Measurements from ENCODE around the gene DIS3L2.

The DIS3L2 gene

DNA sequence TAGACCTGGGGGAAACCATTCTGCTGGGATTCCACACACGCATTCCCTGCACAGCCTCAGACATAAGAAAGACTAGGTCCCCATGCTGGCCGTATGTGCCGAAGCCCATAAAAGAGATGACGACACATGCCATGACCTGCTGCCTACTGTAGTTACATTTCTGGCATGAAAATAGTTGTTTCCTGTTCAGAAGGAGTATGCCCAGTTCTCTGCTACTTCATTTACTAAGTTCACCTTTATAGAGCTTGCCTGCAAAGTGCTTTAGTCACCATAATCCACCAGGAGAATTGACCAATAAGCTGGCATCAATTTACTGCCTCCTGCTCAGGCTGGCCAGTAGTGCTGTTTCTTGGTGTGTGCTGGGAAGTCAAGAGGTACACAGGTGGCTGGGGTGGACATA, 266.8 kb downstream of the DIS3L2 start:
- no peaks in the 10 kb centered on the region for H3K36me3 ChIP-seq (ENCODE audit: control insufficient read depth, insufficient read depth, low read length)
- H3K9me3 ChIP-seq (ENCODE audit: control insufficient read depth, low read length), result no peaks in the 10 kb centered on the region
- no peak overlapping the region for H2AFZ ChIP-seq
- TF ChIP-seq, protein P1, sequence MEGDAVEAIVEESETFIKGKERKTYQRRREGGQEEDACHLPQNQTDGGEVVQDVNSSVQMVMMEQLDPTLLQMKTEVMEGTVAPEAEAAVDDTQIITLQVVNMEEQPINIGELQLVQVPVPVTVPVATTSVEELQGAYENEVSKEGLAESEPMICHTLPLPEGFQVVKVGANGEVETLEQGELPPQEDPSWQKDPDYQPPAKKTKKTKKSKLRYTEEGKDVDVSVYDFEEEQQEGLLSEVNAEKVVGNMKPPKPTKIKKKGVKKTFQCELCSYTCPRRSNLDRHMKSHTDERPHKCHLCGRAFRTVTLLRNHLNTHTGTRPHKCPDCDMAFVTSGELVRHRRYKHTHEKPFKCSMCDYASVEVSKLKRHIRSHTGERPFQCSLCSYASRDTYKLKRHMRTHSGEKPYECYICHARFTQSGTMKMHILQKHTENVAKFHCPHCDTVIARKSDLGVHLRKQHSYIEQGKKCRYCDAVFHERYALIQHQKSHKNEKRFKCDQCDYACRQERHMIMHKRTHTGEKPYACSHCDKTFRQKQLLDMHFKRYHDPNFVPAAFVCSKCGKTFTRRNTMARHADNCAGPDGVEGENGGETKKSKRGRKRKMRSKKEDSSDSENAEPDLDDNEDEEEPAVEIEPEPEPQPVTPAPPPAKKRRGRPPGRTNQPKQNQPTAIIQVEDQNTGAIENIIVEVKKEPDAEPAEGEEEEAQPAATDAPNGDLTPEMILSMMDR (IDR thresholded peaks at IDR 0.05), result no peak
- peaks cover 2% of the 10 kb centered on the region for H3K79me2 ChIP-seq
- H3K4me1 ChIP-seq, result no peaks in the 10 kb centered on the region
- no peak overlapping the region for H3K4me2 ChIP-seq (ENCODE audit: low read length)
- H3K27me3 ChIP-seq (ENCODE audit: control insufficient read depth, insufficient read depth, low read length), result no peaks in the 10 kb centered on the region
- H3K4me3 ChIP-seq (ENCODE audit: low read depth, low read length), result no peak overlapping the region
- no peak overlapping the region for H3K9ac ChIP-seq
- H3K27ac ChIP-seq, result no peak overlapping the region

DNA sequence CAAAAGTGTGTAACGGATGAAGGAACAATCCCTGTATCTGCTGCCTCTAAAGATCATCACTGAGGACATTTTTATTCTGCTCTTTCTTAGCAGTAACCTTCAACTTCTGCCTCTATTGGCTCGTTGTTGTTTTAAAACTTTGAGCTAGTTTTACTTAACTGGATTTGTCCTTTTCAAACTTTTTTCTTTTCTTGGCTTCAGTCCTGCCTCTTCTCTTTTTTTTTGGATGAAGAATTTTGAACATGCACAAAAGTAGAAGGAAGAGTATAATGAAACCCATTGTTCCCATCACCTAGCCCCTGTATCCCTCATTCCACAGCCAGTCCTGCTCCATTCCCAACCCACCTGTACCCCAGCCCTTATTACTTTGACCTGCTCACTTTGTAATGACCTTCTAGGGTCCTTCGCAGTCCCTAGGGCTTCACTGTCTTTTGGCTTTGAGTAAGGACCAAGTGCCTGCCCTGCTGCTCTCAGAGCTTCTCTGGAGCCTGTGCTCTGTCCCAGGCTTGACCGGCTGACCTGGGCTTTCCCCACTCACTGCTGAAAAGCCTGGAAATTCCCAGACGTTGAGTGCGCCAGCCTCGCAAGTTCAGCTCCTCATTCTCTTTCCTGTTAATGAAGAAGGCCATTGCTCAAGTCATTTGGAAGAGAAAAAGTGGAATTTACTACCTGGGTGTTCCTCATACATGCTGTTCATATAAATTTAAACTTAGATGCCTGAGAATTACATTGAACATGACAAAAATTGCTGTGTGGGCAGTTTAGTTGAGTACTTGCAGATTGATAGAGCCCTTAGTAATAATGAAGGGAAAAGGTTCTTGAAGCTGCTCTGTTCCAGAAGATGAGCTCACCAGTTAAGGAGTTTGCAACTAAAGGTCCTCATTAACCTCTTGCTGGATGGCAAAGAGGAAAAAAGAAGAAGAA, 267.7 kb downstream of the DIS3L2 start:
- TF ChIP-seq, protein P1 (IDR thresholded peaks at IDR 0.05), result no peak
- no peak overlapping the region for H3K4me2 ChIP-seq (ENCODE audit: low read length)

DNA sequence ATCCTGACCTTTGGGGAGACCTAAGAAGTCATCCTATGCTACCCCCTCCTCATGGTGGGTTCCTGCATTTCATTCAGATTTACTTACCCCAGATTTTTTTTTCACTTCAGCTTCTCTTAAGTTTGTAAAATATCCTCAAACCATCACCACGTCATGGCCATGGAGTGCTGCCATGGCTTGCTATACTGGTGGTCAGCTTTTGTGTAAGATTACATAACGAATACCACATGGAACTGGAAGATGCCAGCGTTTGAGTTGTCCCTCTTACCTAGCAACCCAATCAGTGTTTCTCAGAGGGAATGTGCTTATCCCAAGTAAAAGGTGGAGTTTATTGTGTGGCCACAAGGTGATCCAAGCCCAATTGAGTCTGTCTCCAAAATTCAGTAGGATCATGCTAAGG, 268.4 kb downstream of the DIS3L2 start:
- Histone ChIP-seq H3K36me3 (ENCODE audit: control insufficient read depth, insufficient read depth, low read length) (no peaks in the 10 kb centered on the region), H3K4me1 (no peaks in the 10 kb centered on the region), H3K4me3 (ENCODE audit: low read depth, low read length) (no peak overlapping the region), H3K79me2 (peaks cover 2% of the 10 kb centered on the region), H3K4me2 (ENCODE audit: low read length) (no peak overlapping the region), H3K9me3 (ENCODE audit: control insufficient read depth, low read length) (no peaks in the 10 kb centered on the region), H3K9ac (no peak overlapping the region), H3K27ac (no peak overlapping the region), H2AFZ (no peak overlapping the region), H3K27me3 (ENCODE audit: control insufficient read depth, insufficient read depth, low read length) (no peaks in the 10 kb centered on the region)
- TF ChIP-seq, protein P1 (IDR thresholded peaks at IDR 0.05), result no peak

More for the DNA sequence above, 267.7 kb downstream of the DIS3L2 start:
- Histone ChIP-seq H3K9me3 (ENCODE audit: control insufficient read depth, low read length) (no peaks in the 10 kb centered on the region), H3K9ac (no peak overlapping the region), H3K4me3 (ENCODE audit: low read depth, low read length) (no peak overlapping the region), H3K79me2 (peaks cover 2% of the 10 kb centered on the region), H3K27me3 (ENCODE audit: control insufficient read depth, insufficient read depth, low read length) (no peaks in the 10 kb centered on the region), H3K4me1 (no peaks in the 10 kb centered on the region), H2AFZ (no peak overlapping the region), H3K36me3 (ENCODE audit: control insufficient read depth, insufficient read depth, low read length) (no peaks in the 10 kb centered on the region), H3K27ac (no peak overlapping the region)

DNA sequence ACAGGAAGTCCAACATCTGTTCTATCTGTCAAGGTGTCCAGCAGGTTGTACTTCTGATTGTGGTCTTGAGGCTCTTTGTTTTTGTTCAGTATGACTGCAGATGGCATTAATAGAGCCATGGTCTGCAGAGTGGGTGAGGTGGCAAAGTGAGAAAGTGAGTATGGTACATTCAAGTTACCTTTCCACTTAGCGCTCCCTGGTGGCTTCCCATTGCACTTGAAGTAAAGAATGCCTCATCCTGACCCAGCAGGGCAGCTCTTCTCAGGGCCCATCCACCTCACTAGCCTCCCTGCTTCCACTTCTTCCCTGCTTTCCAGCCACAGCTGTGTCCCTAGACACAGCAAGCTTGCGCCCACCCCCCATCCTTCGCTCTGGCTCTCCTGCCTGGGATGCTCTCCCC, 269.0 kb downstream of the DIS3L2 start:
- TF ChIP-seq, protein P1 (IDR thresholded peaks at IDR 0.05), result peak; percentile 14
- Histone ChIP-seq H3K27ac (no peak overlapping the region), H3K9ac (no peak overlapping the region), H3K27me3 (ENCODE audit: control insufficient read depth, insufficient read depth, low read length) (no peaks in the 10 kb centered on the region), H2AFZ (no peak overlapping the region), H3K4me3 (ENCODE audit: low read depth, low read length) (no peak overlapping the region), H3K4me2 (ENCODE audit: low read length) (no peak overlapping the region), H3K79me2 (peaks cover 2% of the 10 kb centered on the region), H3K36me3 (ENCODE audit: control insufficient read depth, insufficient read depth, low read length) (no peaks in the 10 kb centered on the region), H3K4me1 (no peaks in the 10 kb centered on the region), H3K9me3 (ENCODE audit: control insufficient read depth, low read length) (no peaks in the 10 kb centered on the region)

DNA sequence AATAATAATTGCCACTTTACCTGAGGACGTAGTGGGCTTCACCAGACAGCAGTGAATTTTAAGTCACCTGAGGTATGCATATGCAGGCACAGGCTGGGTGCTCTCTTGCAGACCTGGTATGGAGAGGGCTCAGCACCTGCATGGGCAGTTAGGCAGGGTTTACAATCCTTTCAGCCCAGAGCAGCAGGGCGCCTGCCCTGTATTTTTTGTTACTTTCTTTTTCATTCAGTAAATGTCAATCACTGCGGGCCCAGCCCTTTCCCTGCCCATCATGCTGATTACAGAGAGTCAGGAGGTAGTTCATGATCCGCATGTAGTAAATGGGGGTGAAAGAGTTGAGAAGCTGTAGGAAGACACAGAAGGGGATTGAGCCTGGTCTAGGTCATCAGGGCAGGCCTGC, 270.0 kb downstream of the DIS3L2 start:
- Histone ChIP-seq H3K79me2 (peaks cover 2% of the 10 kb centered on the region), H3K9ac (no peak overlapping the region), H3K27ac (no peak overlapping the region), H3K4me2 (ENCODE audit: low read length) (no peak overlapping the region), H3K9me3 (ENCODE audit: control insufficient read depth, low read length) (no peaks in the 10 kb centered on the region), H3K4me1 (no peaks in the 10 kb centered on the region), H3K27me3 (ENCODE audit: control insufficient read depth, insufficient read depth, low read length) (no peaks in the 10 kb centered on the region), H3K4me3 (ENCODE audit: low read depth, low read length) (no peak overlapping the region), H2AFZ (no peak overlapping the region), H3K36me3 (ENCODE audit: control insufficient read depth, insufficient read depth, low read length) (no peaks in the 10 kb centered on the region)
- TF ChIP-seq, protein P1 (IDR thresholded peaks at IDR 0.05), result no peak

Measured in parathyroid adenoma (tissue), 2 donors.